GM18499 (cell line): ENCODE results near the gene ARHGAP30.
"Not testable (repeated sequence)": the region's sequence is repeated elsewhere in the genome, so short reads cannot be mapped to it uniquely, and the experiment has no call there.

Experiments
- ATAC-seq: cut with Tn5 transposase; IDR thresholded peaks from one replicate; pipeline ENCODE4 v1.9.1; 2021; ENCODE audit warnings: moderate number of reproducible peaks; ENCODE audit not compliant: insufficient read depth, unreplicated experiment

Gene ARHGAP30

GRCh38 chr1:161072751-161073449, 3.2 kb upstream of the ARHGAP30 start:
- ATAC-seq: no peak

- ATAC-seq: no peak
Measured at GRCh38 chr1:161071886-161072371, 2.2 kb upstream of the ARHGAP30 start.

- ATAC-seq: no peak
Measured at GRCh38 chr1:161070761-161071160, 1.1 kb upstream of the ARHGAP30 start.

- no peak for ATAC-seq
Measured at GRCh38 chr1:161069241-161069640, 450 bp downstream of the ARHGAP30 start.

- ATAC-seq: no peak
Measured at GRCh38 chr1:161068306-161069234, 1.1 kb downstream of the ARHGAP30 start.

- ATAC-seq: no peak
Measured at GRCh38 chr1:161066694-161067093, 3.0 kb downstream of the ARHGAP30 start.

- ATAC-seq: not testable (repeated sequence)
Measured at GRCh38 chr1:161065681-161066080, 4.0 kb downstream of the ARHGAP30 start.

- ATAC-seq: not testable (repeated sequence)
Measured at GRCh38 chr1:161063936-161064335, 5.8 kb downstream of the ARHGAP30 start.

- ATAC-seq: no peak
Measured at GRCh38 chr1:161061419-161061818, 8.3 kb downstream of the ARHGAP30 start.

- no peak for ATAC-seq
Measured at GRCh38 chr1:161059293-161059692, 10.4 kb downstream of the ARHGAP30 start.

- no peak for ATAC-seq
Measured at GRCh38 chr1:161054805-161055204, 14.9 kb downstream of the ARHGAP30 start.

GRCh38 chr1:161054232-161054631, 15.5 kb downstream of the ARHGAP30 start:
- ATAC-seq: no peak

- no peak for ATAC-seq
Measured at GRCh38 chr1:161052899-161053298, 16.8 kb downstream of the ARHGAP30 start.

GRCh38 chr1:161051219-161051618, 18.5 kb downstream of the ARHGAP30 start:
- ATAC-seq: no peak

- ATAC-seq: no peak
Measured at GRCh38 chr1:161048949-161049722, 20.6 kb downstream of the ARHGAP30 start.

- ATAC-seq: no peak
Measured at GRCh38 chr1:161047436-161048420, 22.0 kb downstream of the ARHGAP30 start.

GRCh38 chr1:161046605-161047228, 23.0 kb downstream of the ARHGAP30 start:
- no peak for ATAC-seq

- no peak for ATAC-seq
Measured at GRCh38 chr1:161045736-161046604, 23.7 kb downstream of the ARHGAP30 start, which contains the start of gene USF1. Gene USF1 (minus strand): TSS chr1:161045977. CDS start chr1:161043275, 2,702 bp downstream.
